Measurements from ENCODE around the gene TBCCD1. TPM values are rescaled to one million over a fixed set of nuclear protein-coding genes. Genes with fewer than 3 reads are reported as not detected.

The TBCCD1 gene
- total RNA-seq, 1 experiment from 2014 or later: 14.5 TPM

DNA sequence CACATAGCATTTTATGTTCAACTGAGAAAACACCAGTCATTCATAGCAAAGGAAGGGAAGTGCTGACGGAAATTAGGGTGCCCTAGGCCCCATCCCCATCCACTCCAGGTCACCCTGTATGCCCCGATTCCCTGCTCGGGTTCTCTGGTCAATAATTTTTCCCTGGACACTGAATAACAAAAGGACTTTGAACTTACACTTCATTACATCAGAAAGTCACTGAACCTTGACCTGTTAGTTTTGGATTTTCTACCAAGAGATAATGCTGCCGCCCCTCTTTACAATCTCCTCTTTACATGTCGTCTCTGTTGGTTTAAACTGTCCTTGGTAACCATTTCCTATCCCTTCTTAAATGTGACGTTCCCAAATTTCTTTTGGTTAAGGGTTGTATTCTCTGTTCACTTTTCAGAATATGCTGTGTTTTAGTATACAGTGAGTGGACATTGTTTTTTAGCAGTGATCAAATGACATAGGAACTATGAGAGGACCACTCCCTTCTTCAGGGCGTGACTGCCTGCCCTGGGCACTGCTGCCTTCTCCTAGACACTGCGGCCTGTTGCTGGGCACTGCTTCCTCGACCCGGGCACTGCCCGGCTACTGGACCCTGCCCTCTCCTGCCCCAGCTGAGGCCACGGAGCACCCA is 32.1 kb upstream of the TBCCD1 start:
- BruUV-seq (replicated peaks): no TSS peak
- Histone ChIP-seq H3K9me3 (ENCODE audit: control insufficient read depth, insufficient read depth, low read depth, low read length) (no peaks in the 10 kb centered on the region), H3K4me3 (ENCODE audit: low read depth in 2 of 2, low read length in 2 of 2) (no peak overlapping the region), H3K4me1 (ENCODE audit: control insufficient read depth, insufficient read depth, low read length) (no peaks in the 10 kb centered on the region), H3K27ac (ENCODE audit: low read length) (no peak overlapping the region; the same call in 1 of the 2 replicates), H3K36me3 (ENCODE audit: control insufficient read depth, insufficient read depth, low read length) (no peaks in the 10 kb centered on the region), H3K27me3 (ENCODE audit: control insufficient read depth, insufficient read depth, low read length) (no peaks in the 10 kb centered on the region)
- ATAC-seq (no peak), DNase-seq (ENCODE audit: low read depth, low spot score) (no peak)
- in situ Hi-C loops (cut with HindIII; ENCODE audit: low pct_unique_long_range_greater_than_20kb, low sequenced_read_pairs) (no loop called here), intact Hi-C loops (cut with micrococcal nuclease; ENCODE audit: unreplicated experiment) (no loop called here)
- CTCF ChIA-PET: interaction anchor here (0.6 to 1.4 kb wide), 3 partner anchors 17 to 696 kb away, joined by 3 to 6 read pairs (median 4); no protein-coding TSS in a partner anchor
- TF ChIP-seq TCF7L2 (IDR thresholded peaks at IDR 0.05; ENCODE audit: low read depth, low read length): no peak
- TF ChIP-seq POLR2AphosphoS5 (IDR thresholded peaks at IDR 0.05; ENCODE audit: low read depth, low read length): no peak
- TF ChIP-seq, protein P1, sequence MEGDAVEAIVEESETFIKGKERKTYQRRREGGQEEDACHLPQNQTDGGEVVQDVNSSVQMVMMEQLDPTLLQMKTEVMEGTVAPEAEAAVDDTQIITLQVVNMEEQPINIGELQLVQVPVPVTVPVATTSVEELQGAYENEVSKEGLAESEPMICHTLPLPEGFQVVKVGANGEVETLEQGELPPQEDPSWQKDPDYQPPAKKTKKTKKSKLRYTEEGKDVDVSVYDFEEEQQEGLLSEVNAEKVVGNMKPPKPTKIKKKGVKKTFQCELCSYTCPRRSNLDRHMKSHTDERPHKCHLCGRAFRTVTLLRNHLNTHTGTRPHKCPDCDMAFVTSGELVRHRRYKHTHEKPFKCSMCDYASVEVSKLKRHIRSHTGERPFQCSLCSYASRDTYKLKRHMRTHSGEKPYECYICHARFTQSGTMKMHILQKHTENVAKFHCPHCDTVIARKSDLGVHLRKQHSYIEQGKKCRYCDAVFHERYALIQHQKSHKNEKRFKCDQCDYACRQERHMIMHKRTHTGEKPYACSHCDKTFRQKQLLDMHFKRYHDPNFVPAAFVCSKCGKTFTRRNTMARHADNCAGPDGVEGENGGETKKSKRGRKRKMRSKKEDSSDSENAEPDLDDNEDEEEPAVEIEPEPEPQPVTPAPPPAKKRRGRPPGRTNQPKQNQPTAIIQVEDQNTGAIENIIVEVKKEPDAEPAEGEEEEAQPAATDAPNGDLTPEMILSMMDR (IDR thresholded peaks at IDR 0.05): no peak
- POLR2A ChIA-PET: no interaction called here

DNA sequence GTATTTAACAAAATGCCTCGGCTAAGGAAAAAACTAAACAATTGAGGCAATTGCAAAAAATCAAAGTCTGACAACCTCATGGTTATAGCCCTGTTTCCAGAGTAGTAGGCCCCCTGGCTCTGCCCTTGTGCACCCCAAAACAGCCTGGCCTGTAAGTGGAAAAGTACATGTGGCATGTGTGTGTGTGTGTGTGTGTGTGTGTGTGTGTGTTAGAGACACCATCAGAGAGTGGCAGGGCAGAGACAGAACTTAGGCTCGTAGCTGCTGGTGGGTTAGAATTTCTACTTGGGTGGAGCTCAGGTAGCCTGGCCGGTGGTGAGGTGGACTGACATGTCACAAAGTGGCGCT is 31.6 kb upstream of the TBCCD1 start:
- BruUV-seq (replicated peaks): no TSS peak
- intact Hi-C loops (cut with micrococcal nuclease; ENCODE audit: unreplicated experiment): no loop called here
- ATAC-seq: no peak
- no peaks in the 10 kb centered on the region for H3K4me1 ChIP-seq (ENCODE audit: control insufficient read depth, insufficient read depth, low read length)
- no peak overlapping the region for H3K27ac ChIP-seq (ENCODE audit: low read length)
- TF ChIP-seq POLR2AphosphoS5 (IDR thresholded peaks at IDR 0.05; ENCODE audit: low read depth, low read length): no peak
- TF ChIP-seq, protein P2, sequence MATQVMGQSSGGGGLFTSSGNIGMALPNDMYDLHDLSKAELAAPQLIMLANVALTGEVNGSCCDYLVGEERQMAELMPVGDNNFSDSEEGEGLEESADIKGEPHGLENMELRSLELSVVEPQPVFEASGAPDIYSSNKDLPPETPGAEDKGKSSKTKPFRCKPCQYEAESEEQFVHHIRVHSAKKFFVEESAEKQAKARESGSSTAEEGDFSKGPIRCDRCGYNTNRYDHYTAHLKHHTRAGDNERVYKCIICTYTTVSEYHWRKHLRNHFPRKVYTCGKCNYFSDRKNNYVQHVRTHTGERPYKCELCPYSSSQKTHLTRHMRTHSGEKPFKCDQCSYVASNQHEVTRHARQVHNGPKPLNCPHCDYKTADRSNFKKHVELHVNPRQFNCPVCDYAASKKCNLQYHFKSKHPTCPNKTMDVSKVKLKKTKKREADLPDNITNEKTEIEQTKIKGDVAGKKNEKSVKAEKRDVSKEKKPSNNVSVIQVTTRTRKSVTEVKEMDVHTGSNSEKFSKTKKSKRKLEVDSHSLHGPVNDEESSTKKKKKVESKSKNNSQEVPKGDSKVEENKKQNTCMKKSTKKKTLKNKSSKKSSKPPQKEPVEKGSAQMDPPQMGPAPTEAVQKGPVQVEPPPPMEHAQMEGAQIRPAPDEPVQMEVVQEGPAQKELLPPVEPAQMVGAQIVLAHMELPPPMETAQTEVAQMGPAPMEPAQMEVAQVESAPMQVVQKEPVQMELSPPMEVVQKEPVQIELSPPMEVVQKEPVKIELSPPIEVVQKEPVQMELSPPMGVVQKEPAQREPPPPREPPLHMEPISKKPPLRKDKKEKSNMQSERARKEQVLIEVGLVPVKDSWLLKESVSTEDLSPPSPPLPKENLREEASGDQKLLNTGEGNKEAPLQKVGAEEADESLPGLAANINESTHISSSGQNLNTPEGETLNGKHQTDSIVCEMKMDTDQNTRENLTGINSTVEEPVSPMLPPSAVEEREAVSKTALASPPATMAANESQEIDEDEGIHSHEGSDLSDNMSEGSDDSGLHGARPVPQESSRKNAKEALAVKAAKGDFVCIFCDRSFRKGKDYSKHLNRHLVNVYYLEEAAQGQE (IDR thresholded peaks at IDR 0.05; ENCODE audit: insufficient read depth in 1 of 2, low read depth in 2 of 2, low read length in 1 of 2): no peak
- TF ChIP-seq, protein P1 (IDR thresholded peaks at IDR 0.05): no peak
- TF ChIP-seq SIN3A (IDR thresholded peaks at IDR 0.05; ENCODE audit: borderline replicate concordance, insufficient read depth, low read depth, low read length): no peak
- TF ChIP-seq TCF7L2 (IDR thresholded peaks at IDR 0.05; ENCODE audit: low read depth, low read length): no peak
- H3K9me3 ChIP-seq (ENCODE audit: control insufficient read depth, insufficient read depth, low read depth, low read length): no peaks in the 10 kb centered on the region
- in situ Hi-C loops (cut with HindIII; ENCODE audit: low pct_unique_long_range_greater_than_20kb, low sequenced_read_pairs): no loop called here
- no peaks in the 10 kb centered on the region for H3K36me3 ChIP-seq (ENCODE audit: control insufficient read depth, insufficient read depth, low read length)
- DNase-seq (ENCODE audit: low read depth, low spot score): no peak
- H3K27me3 ChIP-seq (ENCODE audit: control insufficient read depth, insufficient read depth, low read length): no peaks in the 10 kb centered on the region
- ChIA-PET POLR2A (no interaction called here), CTCF (interaction anchor here (0.6 kb wide), 2 partner anchors 18 to 696 kb away, joined by 3 to 4 read pairs; no protein-coding TSS in a partner anchor)
- no peak overlapping the region for H3K4me3 ChIP-seq (ENCODE audit: low read depth in 2 of 2, low read length in 2 of 2)

Measured in Panc1 (cell line).